Inferior parietal cortex (tissue), 1 donor: ENCODE data around the gene KANK3.

Experiments used
- DNase-seq: peaks from one replicate; pipeline ENCODE4 v3.0.0-alpha.2; 2016; ENCODE audit errors: extremely low spot score

Gene KANK3

GRCh38 chr19:8340341-8341096 lies 2.5 kb downstream of the KANK3 start:
- no peak for DNase-seq

GRCh38 chr19:8338835-8339234 lies 4.2 kb downstream of the KANK3 start:
- DNase-seq = no peak

GRCh38 chr19:8337728-8338127 lies 5.3 kb downstream of the KANK3 start:
- no peak for DNase-seq

GRCh38 chr19:8336660-8337059 lies 6.4 kb downstream of the KANK3 start:
- no peak for DNase-seq

- no peak for DNase-seq
These were observed 6.9 kb downstream of the KANK3 start for GRCh38 chr19:8336072-8336569.

GRCh38 chr19:8335343-8336071 lies 7.6 kb downstream of the KANK3 start:
- DNase-seq = no peak

GRCh38 chr19:8334458-8335342 lies 8.4 kb downstream of the KANK3 start:
- DNase-seq = no peak

GRCh38 chr19:8333767-8334457 lies 9.2 kb downstream of the KANK3 start:
- DNase-seq = no peak

- DNase-seq = no peak
These were observed 9.9 kb downstream of the KANK3 start for GRCh38 chr19:8332976-8333766.

- no peak for DNase-seq
These were observed 11.7 kb downstream of the KANK3 start for GRCh38 chr19:8331263-8331845.

GRCh38 chr19:8329996-8330395 lies 13.1 kb downstream of the KANK3 start:
- DNase-seq = no peak

GRCh38 chr19:8325454-8325853 lies 17.6 kb downstream of the KANK3 start:
- no peak for DNase-seq

- DNase-seq = no peak
These were observed 18.6 kb downstream of the KANK3 start for GRCh38 chr19:8324186-8325050.

- no peak for DNase-seq
These were observed 19.3 kb downstream of the KANK3 start for GRCh38 chr19:8323781-8324185.

GRCh38 chr19:8322638-8322997 lies 20.4 kb downstream of the KANK3 start:
- no peak for DNase-seq

- DNase-seq = no peak
These were observed 20.9 kb downstream of the KANK3 start for GRCh38 chr19:8321986-8322637.

GRCh38 chr19:8321067-8321985 lies 21.7 kb downstream of the KANK3 start, which contains the start of the genes NDUFA7 and RPS28:
Gene NDUFA7, minus strand, starts transcription at chr19:8321375. Its CDS starts 17 bp downstream, at chr19:8321358.
Gene RPS28, plus strand, starts transcription at chr19:8321496. Its CDS starts 35 bp downstream, at chr19:8321531.
- DNase-seq = peak; percentile 96
